GM12878 (cell line): ENCODE measurements around the gene TOMM40L.

ENCODE experiments used
- EZH2 ChIP-seq: IDR thresholded peaks from 2 replicates; pipeline ENCODE4 v1.6.1; 2012; ENCODE audit warnings: low read depth, mild to moderate bottlenecking, control low read depth, inconsistent platforms, low read length, borderline replicate concordance; ENCODE audit not compliant: control insufficient read depth
- POLR2A ChIP-seq: IDR thresholded peaks from 2 replicates; pipeline ENCODE4 v1.6.1; 2011; ENCODE audit warnings: low read depth, mild to moderate bottlenecking, low read length

GRCh38 chr1:161197560-161198193, 28.2 kb upstream of the TOMM40L start:
- TF ChIP-seq POLR2A, result no peak
- TF ChIP-seq EZH2, result no peak
